Measurements from ENCODE around the gene GPALPP1.
"Not testable (repeated sequence)": the region's sequence is repeated elsewhere in the genome, so short reads cannot be mapped to it uniquely, and the experiment has no call there.

GPALPP1 gene

GRCh38 chr13:45016792-45017425, 27.6 kb downstream of the GPALPP1 start:
- Histone ChIP-seq H3K9ac (ENCODE audit: low read depth, low read length, poor library complexity) (no peak overlapping the region), H4K8ac (ENCODE audit: low read depth, low read length) (no peak overlapping the region), H3K4ac (ENCODE audit: low read length) (no peak overlapping the region), H3K14ac (ENCODE audit: low read length) (no peak overlapping the region), H2AFZ (ENCODE audit: low read length) (no peak overlapping the region), H3K36me3 (replicated peaks in 1 of 2; ENCODE audit: control insufficient read depth in 2 of 2, insufficient read depth in 2 of 2, low read length in 2 of 2) (peaks cover 6 to 90% of the 10 kb centered on the region in 2 donors), H3K79me1 (ENCODE audit: low read depth, low read length) (no peaks in the 10 kb centered on the region), H3K4me3 (ENCODE audit: low read length in 2 of 2) (no peak overlapping the region), H2BK12ac (ENCODE audit: low read length) (no peak overlapping the region), H2BK120ac (ENCODE audit: low read depth, low read length) (no peak overlapping the region), H4K91ac (ENCODE audit: low read depth, low read length, poor library complexity) (no peak overlapping the region), H2BK15ac (ENCODE audit: low read length) (no peak overlapping the region), H3K23ac (ENCODE audit: low read depth, low read length, poor library complexity) (no peak overlapping the region), H3K27ac (replicated peaks; ENCODE audit: low read length) (no peak overlapping the region), H3K9me3 (replicated peaks in 1 of 2; ENCODE audit: control insufficient read depth in 2 of 2, insufficient read depth in 1 of 2, low read depth in 1 of 2, low read length in 2 of 2) (no peaks in the 10 kb centered on the region), H3K4me1 (ENCODE audit: control insufficient read depth in 2 of 2, insufficient read depth in 1 of 2, low read depth in 1 of 2, low read length in 2 of 2) (no peaks in the 10 kb centered on the region), H2AK5ac (ENCODE audit: low read depth, low read length) (no peak overlapping the region), H2BK5ac (ENCODE audit: low read length) (no peak overlapping the region), H3K27me3 (ENCODE audit: control insufficient read depth in 3 of 3, insufficient read depth in 3 of 3, low read depth in 1 of 3, low read length in 3 of 3) (no peaks in the 10 kb centered on the region), H3K4me2 (ENCODE audit: insufficient read depth, low read length, poor library complexity, severe bottlenecking) (no peak overlapping the region), H3K18ac (ENCODE audit: low read length) (no peak overlapping the region)
- no peak for DNase-seq (ENCODE audit: low spot score)
- WGBS, 2 donors (ENCODE audit: extremely low coverage in 2 of 2, insufficient read length in 2 of 2, insufficient replicate concordance in 1 of 2) = no CpG with 5 or more reads among the region's 3 CpGs

- not testable (repeated sequence) for H3K9ac ChIP-seq (ENCODE audit: low read depth, low read length, poor library complexity); H3K4me1 ChIP-seq (ENCODE audit: control insufficient read depth in 2 of 2, insufficient read depth in 1 of 2, low read depth in 1 of 2, low read length in 2 of 2); H2BK120ac ChIP-seq (ENCODE audit: low read depth, low read length); H3K4ac ChIP-seq (ENCODE audit: low read length); H4K8ac ChIP-seq (ENCODE audit: low read depth, low read length); H3K79me1 ChIP-seq (ENCODE audit: low read depth, low read length); H2AK5ac ChIP-seq (ENCODE audit: low read depth, low read length); H3K23ac ChIP-seq (ENCODE audit: low read depth, low read length, poor library complexity); H2AFZ ChIP-seq (ENCODE audit: low read length); H2BK12ac ChIP-seq (ENCODE audit: low read length); H3K4me2 ChIP-seq (ENCODE audit: insufficient read depth, low read length, poor library complexity, severe bottlenecking); H3K18ac ChIP-seq (ENCODE audit: low read length); H3K27me3 ChIP-seq (ENCODE audit: control insufficient read depth in 3 of 3, insufficient read depth in 3 of 3, low read depth in 1 of 3, low read length in 3 of 3); H2BK15ac ChIP-seq (ENCODE audit: low read length); H2BK5ac ChIP-seq (ENCODE audit: low read length); H3K27ac ChIP-seq (replicated peaks; ENCODE audit: low read length); H4K91ac ChIP-seq (ENCODE audit: low read depth, low read length, poor library complexity); H3K9me3 ChIP-seq (replicated peaks in 1 of 2; ENCODE audit: control insufficient read depth in 2 of 2, insufficient read depth in 1 of 2, low read depth in 1 of 2, low read length in 2 of 2); H3K4me3 ChIP-seq (ENCODE audit: low read length in 2 of 2); H3K14ac ChIP-seq (ENCODE audit: low read length); DNase-seq (ENCODE audit: low spot score)
- peaks cover 5 to 88% of the 10 kb centered on the region in 2 donors for H3K36me3 ChIP-seq (replicated peaks in 1 of 2; ENCODE audit: control insufficient read depth in 2 of 2, insufficient read depth in 2 of 2, low read length in 2 of 2)
- WGBS, 2 donors (ENCODE audit: extremely low coverage in 2 of 2, insufficient read length in 2 of 2, insufficient replicate concordance in 1 of 2) = no CpG with 5 or more reads among the region's 7 CpGs
Measured at GRCh38 chr13:45019981-45020380, 30.6 kb downstream of the GPALPP1 start.

- no peak overlapping the region for H2BK15ac ChIP-seq (ENCODE audit: low read length)
- no peak overlapping the region for H2AFZ ChIP-seq (ENCODE audit: low read length)
- no peak overlapping the region for H3K9ac ChIP-seq (ENCODE audit: low read depth, low read length, poor library complexity)
- H3K9me3 ChIP-seq (replicated peaks in 1 of 2; ENCODE audit: control insufficient read depth in 2 of 2, insufficient read depth in 1 of 2, low read depth in 1 of 2, low read length in 2 of 2) = no peaks in the 10 kb centered on the region
- no peak overlapping the region for H2AK5ac ChIP-seq (ENCODE audit: low read depth, low read length)
- H3K23ac ChIP-seq (ENCODE audit: low read depth, low read length, poor library complexity) = no peak overlapping the region
- H3K4me2 ChIP-seq (ENCODE audit: insufficient read depth, low read length, poor library complexity, severe bottlenecking) = no peak overlapping the region
- WGBS, 2 donors (ENCODE audit: extremely low coverage in 2 of 2, insufficient read length in 2 of 2, insufficient replicate concordance in 1 of 2) = no CpG with 5 or more reads among the region's 3 CpGs
- no peak overlapping the region for H4K8ac ChIP-seq (ENCODE audit: low read depth, low read length)
- no peak overlapping the region for H2BK12ac ChIP-seq (ENCODE audit: low read length)
- H3K14ac ChIP-seq (ENCODE audit: low read length) = no peak overlapping the region
- no peak for DNase-seq (ENCODE audit: low spot score)
- H3K79me1 ChIP-seq (ENCODE audit: low read depth, low read length) = no peaks in the 10 kb centered on the region
- H3K36me3 ChIP-seq (replicated peaks in 1 of 2; ENCODE audit: control insufficient read depth in 2 of 2, insufficient read depth in 2 of 2, low read length in 2 of 2) = peaks cover 4 to 88% of the 10 kb centered on the region in 2 donors
- no peak overlapping the region for H3K18ac ChIP-seq (ENCODE audit: low read length)
- no peaks in the 10 kb centered on the region for H3K27me3 ChIP-seq (ENCODE audit: control insufficient read depth in 3 of 3, insufficient read depth in 3 of 3, low read depth in 1 of 3, low read length in 3 of 3)
- no peak overlapping the region for H3K4me3 ChIP-seq (ENCODE audit: low read length in 2 of 2)
- H2BK5ac ChIP-seq (ENCODE audit: low read length) = no peak overlapping the region
- no peak overlapping the region for H3K4ac ChIP-seq (ENCODE audit: low read length)
- H3K27ac ChIP-seq (replicated peaks; ENCODE audit: low read length) = no peak overlapping the region
- H3K4me1 ChIP-seq (ENCODE audit: control insufficient read depth in 2 of 2, insufficient read depth in 1 of 2, low read depth in 1 of 2, low read length in 2 of 2) = no peaks in the 10 kb centered on the region
- H4K91ac ChIP-seq (ENCODE audit: low read depth, low read length, poor library complexity) = no peak overlapping the region
- no peak overlapping the region for H2BK120ac ChIP-seq (ENCODE audit: low read depth, low read length)
Measured at GRCh38 chr13:45021250-45021649, 31.9 kb downstream of the GPALPP1 start.

GRCh38 chr13:45024847-45025246, 35.5 kb downstream of the GPALPP1 start:
- H2AFZ ChIP-seq (ENCODE audit: low read length) = no peak overlapping the region
- no CpG with 5 or more reads among the region's 2 CpGs for WGBS, 2 donors (ENCODE audit: extremely low coverage in 2 of 2, insufficient read length in 2 of 2, insufficient replicate concordance in 1 of 2)

More at GRCh38 chr13:45024847-45025246, 35.5 kb downstream of the GPALPP1 start:
- Histone ChIP-seq H3K4me2 (ENCODE audit: insufficient read depth, low read length, poor library complexity, severe bottlenecking) (no peak overlapping the region), H3K27ac (replicated peaks; ENCODE audit: low read length) (no peak overlapping the region), H3K27me3 (ENCODE audit: control insufficient read depth in 3 of 3, insufficient read depth in 3 of 3, low read depth in 1 of 3, low read length in 3 of 3) (no peaks in the 10 kb centered on the region), H2BK12ac (ENCODE audit: low read length) (no peak overlapping the region), H2BK15ac (ENCODE audit: low read length) (no peak overlapping the region), H2AK5ac (ENCODE audit: low read depth, low read length) (no peak overlapping the region), H3K9ac (ENCODE audit: low read depth, low read length, poor library complexity) (no peak overlapping the region), H3K36me3 (replicated peaks in 1 of 2; ENCODE audit: control insufficient read depth in 2 of 2, insufficient read depth in 2 of 2, low read length in 2 of 2) (peaks cover 1 to 81% of the 10 kb centered on the region in 2 donors), H3K14ac (ENCODE audit: low read length) (no peak overlapping the region), H3K9me3 (replicated peaks in 1 of 2; ENCODE audit: control insufficient read depth in 2 of 2, insufficient read depth in 1 of 2, low read depth in 1 of 2, low read length in 2 of 2) (no peaks in the 10 kb centered on the region), H2BK120ac (ENCODE audit: low read depth, low read length) (no peak overlapping the region), H3K23ac (ENCODE audit: low read depth, low read length, poor library complexity) (no peak overlapping the region), H3K4me3 (ENCODE audit: low read length in 2 of 2) (no peak overlapping the region), H4K8ac (ENCODE audit: low read depth, low read length) (no peak overlapping the region), H3K4ac (ENCODE audit: low read length) (no peak overlapping the region), H3K18ac (ENCODE audit: low read length) (no peak overlapping the region), H2BK5ac (ENCODE audit: low read length) (no peak overlapping the region), H4K91ac (ENCODE audit: low read depth, low read length, poor library complexity) (no peak overlapping the region), H3K79me1 (ENCODE audit: low read depth, low read length) (no peaks in the 10 kb centered on the region), H3K4me1 (ENCODE audit: control insufficient read depth in 2 of 2, insufficient read depth in 1 of 2, low read depth in 1 of 2, low read length in 2 of 2) (no peaks in the 10 kb centered on the region)
- DNase-seq (ENCODE audit: low spot score) = no peak

All from neuronal stem cell (in vitro differentiated cells).